ENCODE results near the gene NR2C2.
A peak's percentile ranks its signal among the peaks of the same experiment; 100 is the strongest.

The NR2C2 gene

GRCh38 chr3:15029625-15030024, 82.2 kb downstream of the NR2C2 start:
- no peak for TF ChIP-seq CTCF (IDR thresholded peaks at IDR 0.05; ENCODE audit: low read depth, low read length)
- H3K4me3 ChIP-seq (ENCODE audit: low read depth, low read length): no peak overlapping the region
- no peak for DNase-seq (ENCODE audit: low read depth, low spot score)
- in situ Hi-C loops (cut with HindIII; ENCODE audit: low sequenced_read_pairs): no loop called here

GRCh38 chr3:15032650-15033049, 85.3 kb downstream of the NR2C2 start:
- H3K4me3 ChIP-seq (ENCODE audit: low read depth, low read length): no peak overlapping the region
- DNase-seq (ENCODE audit: low read depth, low spot score): no peak
- no peak for TF ChIP-seq CTCF (IDR thresholded peaks at IDR 0.05; ENCODE audit: low read depth, low read length)
- in situ Hi-C loops (cut with HindIII; ENCODE audit: low sequenced_read_pairs): no loop called here

- TF ChIP-seq CTCF (IDR thresholded peaks at IDR 0.05; ENCODE audit: low read depth, low read length): no peak
- no peak for DNase-seq (ENCODE audit: low read depth, low spot score)
- in situ Hi-C loops (cut with HindIII; ENCODE audit: low sequenced_read_pairs): no loop called here
- no peak overlapping the region for H3K4me3 ChIP-seq (ENCODE audit: low read depth, low read length)
Observed at GRCh38 chr3:15033103-15033502, 85.7 kb downstream of the NR2C2 start.

GRCh38 chr3:15038306-15038705, 90.9 kb downstream of the NR2C2 start:
- TF ChIP-seq CTCF (IDR thresholded peaks at IDR 0.05; ENCODE audit: low read depth, low read length): no peak
- in situ Hi-C loops (cut with HindIII; ENCODE audit: low sequenced_read_pairs): no loop called here
- DNase-seq (ENCODE audit: low read depth, low spot score): no peak
- H3K4me3 ChIP-seq (ENCODE audit: low read depth, low read length): no peak overlapping the region

- in situ Hi-C loops (cut with HindIII; ENCODE audit: low sequenced_read_pairs): no loop called here
- H3K4me3 ChIP-seq (ENCODE audit: low read depth, low read length): no peak overlapping the region
- DNase-seq (ENCODE audit: low read depth, low spot score): no peak
- no peak for TF ChIP-seq CTCF (IDR thresholded peaks at IDR 0.05; ENCODE audit: low read depth, low read length)
Observed at GRCh38 chr3:15040844-15041243, 93.5 kb downstream of the NR2C2 start.

- H3K4me3 ChIP-seq (ENCODE audit: low read depth, low read length): no peak overlapping the region
- in situ Hi-C loops (cut with HindIII; ENCODE audit: low sequenced_read_pairs): no loop called here
- TF ChIP-seq CTCF (IDR thresholded peaks at IDR 0.05; ENCODE audit: low read depth, low read length): no peak
- no peak for DNase-seq (ENCODE audit: low read depth, low spot score)
Observed at GRCh38 chr3:15041950-15042349, 94.6 kb downstream of the NR2C2 start.

- in situ Hi-C loops (cut with HindIII; ENCODE audit: low sequenced_read_pairs): no loop called here
- TF ChIP-seq CTCF (IDR thresholded peaks at IDR 0.05; ENCODE audit: low read depth, low read length): no peak
- no peak overlapping the region for H3K4me3 ChIP-seq (ENCODE audit: low read depth, low read length)
- DNase-seq (ENCODE audit: low read depth, low spot score): peak; percentile 18
Observed at GRCh38 chr3:15042936-15043335, 95.6 kb downstream of the NR2C2 start.
